ENCODE results near the gene KCTD4. TPM values are rescaled to one million over a fixed set of nuclear protein-coding genes. Genes with fewer than 3 reads are reported as not detected.

The KCTD4 gene
- total RNA-seq, 1 donor from 2014 or later = not detected

Other genes with a start within 250 kb of the KCTD4 start
- 2.6 TPM for gene NUFIP1, start 211.6 kb downstream of the KCTD4 start, total RNA-seq
- gene GPALPP1, start 211.5 kb downstream of the KCTD4 start, total RNA-seq = 9.4 TPM
- 22.3 TPM for gene GTF2F2, start 80.5 kb downstream of the KCTD4 start, total RNA-seq
- 4,220 TPM for gene TPT1, start 140.1 kb upstream of the KCTD4 start, total RNA-seq
- 142 TPM for gene SLC25A30, start 217.3 kb upstream of the KCTD4 start, total RNA-seq

Measured in Right ventricle myocardium superior (tissue), 1 donor.